Keratinocyte (primary cell): ENCODE data around the gene CENATAC.

ENCODE experiments used
- CTCF ChIP-seq, 3 experiments: IDR thresholded peaks in 1 of 3; conservative IDR thresholded peaks in 1 of 3; optimal IDR thresholded peaks in 1 of 3; 2 replicates in 2 of 3; 3 replicates in 1 of 3; pipeline versions ENCODE3 to v1.5.1; 2011; ENCODE audit warnings: low read length in 3 of 3, mild to moderate bottlenecking in 3 of 3, moderate library complexity in 2 of 3, control low read depth in 1 of 3, inconsistent platforms in 1 of 3; ENCODE audit not compliant: insufficient read depth in 2 of 3; ENCODE audit errors: extremely low read depth in 1 of 3
- EZH2 ChIP-seq: IDR thresholded peaks from one replicate; pipeline ENCODE4 v1.6.1; 2012; ENCODE audit warnings: inconsistent platforms, mild to moderate bottlenecking, low read length, moderate library complexity

- TF ChIP-seq CTCF (optimal IDR thresholded peaks at IDR 0.05 in 1 of 3, IDR thresholded peaks at IDR 0.05 in 1 of 3, conservative IDR thresholded peaks at IDR 0.05 in 1 of 3; ENCODE audit: extremely low read depth in 1 of 3, insufficient read depth in 2 of 3, low read length in 3 of 3) (no peak), EZH2 (no peak)
Observed at GRCh38 chr11:119011476-119012053, 13.6 kb downstream of the CENATAC start.
